H1 (cell line): ENCODE data around the gene B3GALT6. TPM values are rescaled to one million over a fixed set of nuclear protein-coding genes. Genes with fewer than 3 reads are reported as not detected.

ENCODE experiments used
- BACH1 ChIP-seq: IDR thresholded peaks from 2 replicates; pipeline ENCODE4 v1.6.1; 2012; ENCODE audit warnings: low read length, improper control_type of control experiment
- CBX8 ChIP-seq: fragments of 300-800, 300-1000 bp; sonication (generic); IDR thresholded peaks from 2 replicates; pipeline ENCODE4 v1.7.1; 2016; ENCODE audit warnings: low read depth, low read length, borderline replicate concordance
- CREB1 ChIP-seq: IDR thresholded peaks from 2 replicates; pipeline ENCODE4 v1.6.1; 2012; ENCODE audit warnings: inconsistent platforms
- KDM5A ChIP-seq: fragments of 200-600 bp; IDR thresholded peaks from 2 replicates; pipeline ENCODE4 v1.7.1; 2012; ENCODE audit warnings: mild to moderate bottlenecking, low read length, inconsistent platforms, mixed read lengths
- PHF8 ChIP-seq: fragments of 200-600 bp; sonication (generic); conservative IDR thresholded peaks from 2 replicates; pipeline ENCODE4 v1.7.1; 2012; ENCODE audit warnings: low read depth, mild to moderate bottlenecking, inconsistent platforms, low read length, moderate library complexity
- RFX5 ChIP-seq: IDR thresholded peaks from 2 replicates; pipeline ENCODE4 v1.6.1; 2011; ENCODE audit warnings: low read depth, low read length, improper control_type of control experiment, borderline replicate concordance
- RXRA ChIP-seq: IDR thresholded peaks from 2 replicates; pipeline ENCODE4 v1.6.1; 2011; ENCODE audit warnings: low read depth, mild to moderate bottlenecking, low read length, moderate library complexity; ENCODE audit not compliant: insufficient read depth
- polyA plus RNA-seq, 7 experiments: library from polyadenylated mRNA; depleted of rRNA in 3 of 7; stranded (reverse) in 5 of 7; unstranded in 2 of 7; fragments of >200 nt in 5 of 7; fragments of 200-250 nt in 2 of 7; gene quantifications; 1 replicate in 5 of 7; 2 replicates in 1 of 7; 4 replicates in 1 of 7; pipeline versions ENCODE4 v1.2.1 to v1.2.3, GENCODE V29; 2011 to 2013; ENCODE audit warnings: missing spikeins in 2 of 7, mixed read lengths in 2 of 7
- total RNA-seq: library from RNA; stranded (reverse); fragmentation: NEBNext Ultra II Directional; extraction: Animal tissue kit (Norgen Biotek cat#: 25700); gene quantifications from 2 replicates; pipeline ENCODE4 v1.2.1, GENCODE V29; 2021

Gene B3GALT6
- total and polyA plus RNA-seq, 2 of the 8 experiments (the other 6 are each of a cell fraction or from before 2014, with no cell fraction given), result 18.4 to 20.4 TPM

GRCh38 chr1:1217621-1218523, 14.2 kb upstream of the B3GALT6 start (continued):
- TF ChIP-seq KDM5A, result no peak
- no peak for TF ChIP-seq RFX5
- no peak for TF ChIP-seq RXRA
- no peak for TF ChIP-seq PHF8
- no peak for TF ChIP-seq CBX8
- no peak for TF ChIP-seq BACH1
- no peak for TF ChIP-seq CREB1
- TF ChIP-seq, all 59 proteins: peak for 0
